HCT116 (cell line): Measurements from ENCODE around the gene CUL4A. TPM values are rescaled to one million over a fixed set of nuclear protein-coding genes. Genes with fewer than 3 reads are reported as not detected.

ENCODE experiments used
- ATAC-seq: fragments of 200-7000 bp; cut with Tn5 transposase; 2 replicates; pipeline ENCODE4 v1.9.1; 2020; ENCODE audit warnings: mild to moderate bottlenecking, moderate library complexity
- BruUV-seq: library from RNA; stranded (reverse); fragments of 400-500 nt; replicated peaks from 2 replicates; lab custom pipeline; 2021; lab: Mats Ljungman, UMichigan
- CTCF ChIA-PET: fragments of 300-600 bp; sonication (Branson Sonifier 250); formaldehyde crosslinking; loops from one replicate; lab custom pipeline; 2021; ENCODE audit warnings: antibody characterized with exemption; lab: Charles Lee
- POLR2A ChIA-PET: fragments of 300-600, 350-600 bp; sonication (Branson Sonifier 250); formaldehyde crosslinking; loops from one replicate; lab custom pipeline; 2021; ENCODE audit warnings: antibody characterized with exemption; lab: Charles Lee
- RAD21 ChIA-PET, 2 experiments: fragments of 300-600 bp; sonication (Branson Sonifier 250); formaldehyde crosslinking; loops; one replicate each; lab custom pipeline; 2023; ENCODE audit warnings: low total read pairs in 2 of 2; ENCODE audit not compliant: uncharacterized antibody in 2 of 2, unreplicated experiment in 2 of 2, low non-redundant PET in 1 of 2; lab: Charles Lee
- DNase-seq: peaks from one replicate; pipeline ENCODE4 v3.0.0-alpha.2; 2010; ENCODE audit warnings: low read depth, low spot score
- H2AFZ ChIP-seq: fragments of 200-600 bp; shearing (Covaris generic), sonication (generic); 2 replicates; pipeline ENCODE4 v1.6.1; 2017; ENCODE audit warnings: low read depth, mixed run types, mixed read lengths, antibody characterized with exemption, low read length; ENCODE audit not compliant: poor library complexity, severe bottlenecking
- H3K27ac ChIP-seq: 2 replicates; pipeline ENCODE4 v1.5.1; 2012; ENCODE audit warnings: low read depth, low read length
- H3K27me3 ChIP-seq: fragments of 200-600 bp; sonication (generic); 2 replicates; pipeline ENCODE4 v1.6.1; 2016; ENCODE audit warnings: mixed run types, low read length, mixed read lengths; ENCODE audit not compliant: insufficient read depth
- H3K36me3 ChIP-seq, 2 experiments: fragments of 200-500 bp in 1 of 2; fragments of 200-600 bp in 1 of 2; sonication (Bioruptor generic) in 1 of 2; sonication (generic) in 1 of 2; 2 replicates each; pipeline versions ENCODE4 v1.5.1 to v1.6.1; 2014 to 2016; ENCODE audit warnings: low read length in 2 of 2, inconsistent platforms in 1 of 2, mixed read lengths in 1 of 2, mixed run types in 1 of 2; ENCODE audit not compliant: insufficient read depth in 2 of 2, control insufficient read depth in 1 of 2
- H3K4me1 ChIP-seq, 2 experiments: fragments of 200-600 bp in 1 of 2; sonication (generic) in 1 of 2; 2 replicates each; pipeline versions ENCODE4 v1.5.1 to v1.6.1; 2012 to 2017; ENCODE audit warnings: low read length in 2 of 2, inconsistent platforms in 1 of 2, mild to moderate bottlenecking in 1 of 2, mixed read lengths in 1 of 2, mixed run types in 1 of 2, moderate library complexity in 1 of 2; ENCODE audit not compliant: insufficient read depth in 2 of 2, control insufficient read depth in 1 of 2
- H3K4me2 ChIP-seq: fragments of 200-600 bp; sonication (generic); 2 replicates; pipeline ENCODE4 v1.6.1; 2017; ENCODE audit warnings: mixed run types, low read length, mixed read lengths
- H3K4me3 ChIP-seq, 2 experiments: fragments of 200-600 bp in 1 of 2; sonication (generic) in 1 of 2; replicated peaks in 1 of 2; 2 replicates each; pipeline ENCODE4 v1.5.1; 2011 to 2016; ENCODE audit warnings: low read length in 2 of 2, control low read depth in 1 of 2, low read depth in 1 of 2, mild to moderate bottlenecking in 1 of 2, mixed read lengths in 1 of 2, mixed run types in 1 of 2
- H3K79me2 ChIP-seq: fragments of 200-600 bp; sonication (generic); 2 replicates; pipeline ENCODE4 v1.6.1; 2017; ENCODE audit warnings: mild to moderate bottlenecking, mixed run types, low read length, moderate library complexity, mixed read lengths; ENCODE audit not compliant: insufficient read depth
- H3K9ac ChIP-seq: fragments of 200-600 bp; sonication (generic); 2 replicates; pipeline ENCODE4 v1.6.1; 2016; ENCODE audit warnings: low read length, mixed read lengths
- H3K9me2 ChIP-seq: fragments of 200-600 bp; sonication (generic), shearing (Covaris generic); 2 replicates; pipeline ENCODE4 v1.6.1; 2017; ENCODE audit warnings: mixed run types, mild to moderate bottlenecking, moderate library complexity; ENCODE audit not compliant: insufficient read depth
- H3K9me3 ChIP-seq, 2 experiments: fragments of 200-500 bp in 1 of 2; fragments of 200-600 bp in 1 of 2; sonication (Bioruptor generic) in 1 of 2; sonication (generic) in 1 of 2; 2 replicates each; pipeline ENCODE4 v1.6.1; 2014 to 2017; ENCODE audit warnings: low read length in 2 of 2, mixed read lengths in 2 of 2, inconsistent platforms in 1 of 2, low read depth in 1 of 2, mild to moderate bottlenecking in 1 of 2, mixed run types in 1 of 2, moderate library complexity in 1 of 2; ENCODE audit not compliant: control insufficient read depth in 1 of 2, insufficient read depth in 1 of 2
- H4K20me1 ChIP-seq: fragments of 200-600 bp; sonication (generic), shearing (Covaris generic); 2 replicates; pipeline ENCODE4 v1.6.1; 2017; ENCODE audit warnings: mixed run types, mild to moderate bottlenecking, moderate library complexity; ENCODE audit not compliant: insufficient read depth
- FOSL1 ChIP-seq: IDR thresholded peaks from 2 replicates; pipeline ENCODE4 v1.6.1; 2012; ENCODE audit warnings: low read depth
- POLR2A ChIP-seq: IDR thresholded peaks from 2 replicates; pipeline ENCODE4 v1.7.0; 2011; ENCODE audit warnings: borderline replicate concordance; ENCODE audit not compliant: insufficient read depth, insufficient read length; ENCODE audit errors: extremely low read depth
- TCF7L2 ChIP-seq: IDR thresholded peaks from 2 replicates; pipeline ENCODE4 v1.7.0; 2011; ENCODE audit warnings: borderline replicate concordance, inconsistent platforms; ENCODE audit not compliant: insufficient read depth, insufficient read length; ENCODE audit errors: extremely low read depth
- YY1 ChIP-seq: IDR thresholded peaks from 2 replicates; pipeline ENCODE4 v1.6.1; 2011; ENCODE audit warnings: low read length, low read depth, moderate library complexity, mild to moderate bottlenecking; ENCODE audit not compliant: insufficient replicate concordance; ENCODE audit errors: extremely low read depth
- ZNF274 ChIP-seq: fragments of 200-500 bp; sonication (Bioruptor generic); IDR thresholded peaks from 2 replicates; pipeline ENCODE4 v1.6.1; 2014; ENCODE audit warnings: mild to moderate bottlenecking, low read depth, low read length, inconsistent platforms
- intact Hi-C: fragments of 100-400 bp; cut with micrococcal nuclease; formaldehyde crosslinking; loops from 2 replicates; pipeline ENCODE4 v1.10.0; 2022
- total RNA-seq: library from RNA; stranded (reverse); gene quantifications from one replicate; pipeline ENCODE4 v1.2.1, GENCODE V29; 2021; ENCODE audit not compliant: unreplicated experiment
- TF ChIP-seq, protein P1 (sequence below): IDR thresholded peaks from 2 replicates; pipeline ENCODE4 v1.6.1; 2012; ENCODE audit warnings: low read depth
- TF ChIP-seq, protein P2 (sequence below): IDR thresholded peaks from 2 replicates; pipeline ENCODE4 v1.6.1; 2012
- TF ChIP-seq, protein P3 (sequence below), 3 experiments: fragments of 200-600 bp in 1 of 3; sonication (generic) in 1 of 3; IDR thresholded peaks in 2 of 3; conservative IDR thresholded peaks in 1 of 3; 2 replicates each; pipeline ENCODE4 v1.5.1; 2012 to 2017; ENCODE audit warnings: low read depth in 2 of 3, low read length in 2 of 3, antibody characterized with exemption in 1 of 3, borderline replicate concordance in 1 of 3, control low read depth in 1 of 3, mild to moderate bottlenecking in 1 of 3, mixed read lengths in 1 of 3, mixed run types in 1 of 3, moderate library complexity in 1 of 3; ENCODE audit not compliant: insufficient read depth in 1 of 3

CUL4A gene
- total RNA-seq, 1 experiment from 2014 or later: 76.5 TPM

DNA sequence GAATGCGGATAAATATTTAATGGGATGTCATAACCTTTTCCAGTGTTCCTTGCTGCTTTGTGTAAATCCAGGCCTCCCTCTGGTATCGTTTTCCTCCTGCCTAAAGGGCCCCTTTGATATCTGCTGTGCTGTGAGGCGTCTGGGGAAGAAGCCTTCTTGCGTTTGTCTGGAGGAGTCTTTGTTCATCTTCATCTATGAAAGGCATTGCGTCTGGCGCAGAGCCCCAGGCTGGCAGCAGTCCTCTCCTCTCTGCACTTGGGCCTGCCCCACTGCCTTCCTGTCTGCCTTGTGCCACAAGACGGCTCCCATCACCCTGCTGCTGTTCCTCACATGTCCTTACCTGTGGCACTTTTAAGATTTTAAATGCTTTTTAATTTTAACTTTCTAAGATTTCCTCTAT lies 41.2 kb upstream of the CUL4A start:
- no peak overlapping the region for H3K4me2 ChIP-seq
- no peaks in the 10 kb centered on the region for H3K9me3 ChIP-seq
- RAD21 ChIA-PET: no interaction called here
- no peaks in the 10 kb centered on the region for H4K20me1 ChIP-seq
- H3K9ac ChIP-seq: no peak overlapping the region
- H2AFZ ChIP-seq: no peak overlapping the region
- no peaks in the 10 kb centered on the region for H3K4me1 ChIP-seq
- H3K36me3 ChIP-seq: peaks cover 3 to 8% of the 10 kb centered on the region in 2 experiments; a peak in 2 of 4 replicates
- no peaks in the 10 kb centered on the region for H3K9me2 ChIP-seq
- no TSS peak for BruUV-seq
- intact Hi-C loops: no loop called here
- H3K27ac ChIP-seq: no peak overlapping the region
- H3K4me3 ChIP-seq: no peak overlapping the region
- peaks cover 1% of the 10 kb centered on the region; the same call in 1 of the 2 replicates for H3K27me3 ChIP-seq
- no peak for ATAC-seq
- no peak for TF ChIP-seq POLR2A
- TF ChIP-seq ZNF274: no peak
- TF ChIP-seq TCF7L2: no peak
- no peak for TF ChIP-seq FOSL1
- TF ChIP-seq, protein P1, sequence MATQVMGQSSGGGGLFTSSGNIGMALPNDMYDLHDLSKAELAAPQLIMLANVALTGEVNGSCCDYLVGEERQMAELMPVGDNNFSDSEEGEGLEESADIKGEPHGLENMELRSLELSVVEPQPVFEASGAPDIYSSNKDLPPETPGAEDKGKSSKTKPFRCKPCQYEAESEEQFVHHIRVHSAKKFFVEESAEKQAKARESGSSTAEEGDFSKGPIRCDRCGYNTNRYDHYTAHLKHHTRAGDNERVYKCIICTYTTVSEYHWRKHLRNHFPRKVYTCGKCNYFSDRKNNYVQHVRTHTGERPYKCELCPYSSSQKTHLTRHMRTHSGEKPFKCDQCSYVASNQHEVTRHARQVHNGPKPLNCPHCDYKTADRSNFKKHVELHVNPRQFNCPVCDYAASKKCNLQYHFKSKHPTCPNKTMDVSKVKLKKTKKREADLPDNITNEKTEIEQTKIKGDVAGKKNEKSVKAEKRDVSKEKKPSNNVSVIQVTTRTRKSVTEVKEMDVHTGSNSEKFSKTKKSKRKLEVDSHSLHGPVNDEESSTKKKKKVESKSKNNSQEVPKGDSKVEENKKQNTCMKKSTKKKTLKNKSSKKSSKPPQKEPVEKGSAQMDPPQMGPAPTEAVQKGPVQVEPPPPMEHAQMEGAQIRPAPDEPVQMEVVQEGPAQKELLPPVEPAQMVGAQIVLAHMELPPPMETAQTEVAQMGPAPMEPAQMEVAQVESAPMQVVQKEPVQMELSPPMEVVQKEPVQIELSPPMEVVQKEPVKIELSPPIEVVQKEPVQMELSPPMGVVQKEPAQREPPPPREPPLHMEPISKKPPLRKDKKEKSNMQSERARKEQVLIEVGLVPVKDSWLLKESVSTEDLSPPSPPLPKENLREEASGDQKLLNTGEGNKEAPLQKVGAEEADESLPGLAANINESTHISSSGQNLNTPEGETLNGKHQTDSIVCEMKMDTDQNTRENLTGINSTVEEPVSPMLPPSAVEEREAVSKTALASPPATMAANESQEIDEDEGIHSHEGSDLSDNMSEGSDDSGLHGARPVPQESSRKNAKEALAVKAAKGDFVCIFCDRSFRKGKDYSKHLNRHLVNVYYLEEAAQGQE: no peak
- TF ChIP-seq, protein P2, sequence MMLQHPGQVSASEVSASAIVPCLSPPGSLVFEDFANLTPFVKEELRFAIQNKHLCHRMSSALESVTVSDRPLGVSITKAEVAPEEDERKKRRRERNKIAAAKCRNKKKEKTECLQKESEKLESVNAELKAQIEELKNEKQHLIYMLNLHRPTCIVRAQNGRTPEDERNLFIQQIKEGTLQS: no peak
- no peak for TF ChIP-seq YY1
- TF ChIP-seq, protein P3, sequence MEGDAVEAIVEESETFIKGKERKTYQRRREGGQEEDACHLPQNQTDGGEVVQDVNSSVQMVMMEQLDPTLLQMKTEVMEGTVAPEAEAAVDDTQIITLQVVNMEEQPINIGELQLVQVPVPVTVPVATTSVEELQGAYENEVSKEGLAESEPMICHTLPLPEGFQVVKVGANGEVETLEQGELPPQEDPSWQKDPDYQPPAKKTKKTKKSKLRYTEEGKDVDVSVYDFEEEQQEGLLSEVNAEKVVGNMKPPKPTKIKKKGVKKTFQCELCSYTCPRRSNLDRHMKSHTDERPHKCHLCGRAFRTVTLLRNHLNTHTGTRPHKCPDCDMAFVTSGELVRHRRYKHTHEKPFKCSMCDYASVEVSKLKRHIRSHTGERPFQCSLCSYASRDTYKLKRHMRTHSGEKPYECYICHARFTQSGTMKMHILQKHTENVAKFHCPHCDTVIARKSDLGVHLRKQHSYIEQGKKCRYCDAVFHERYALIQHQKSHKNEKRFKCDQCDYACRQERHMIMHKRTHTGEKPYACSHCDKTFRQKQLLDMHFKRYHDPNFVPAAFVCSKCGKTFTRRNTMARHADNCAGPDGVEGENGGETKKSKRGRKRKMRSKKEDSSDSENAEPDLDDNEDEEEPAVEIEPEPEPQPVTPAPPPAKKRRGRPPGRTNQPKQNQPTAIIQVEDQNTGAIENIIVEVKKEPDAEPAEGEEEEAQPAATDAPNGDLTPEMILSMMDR (IDR thresholded peaks at IDR 0.05 in 2 of 3, conservative IDR thresholded peaks at IDR 0.05 in 1 of 3; ENCODE audit: borderline replicate concordance in 1 of 3, insufficient read depth in 1 of 3, low read depth in 2 of 3, low read length in 2 of 3): no peak
- TF ChIP-seq, all 23 proteins: peak for 0
- CTCF ChIA-PET: no interaction called here
- POLR2A ChIA-PET: no interaction called here
- DNase-seq: no peak
- no peaks in the 10 kb centered on the region for H3K79me2 ChIP-seq
